GM11168 (cell line): ENCODE results near the gene SUPT4H1.
"Not testable (repeated sequence)": the region's sequence is repeated elsewhere in the genome, so short reads cannot be mapped to it uniquely, and the experiment has no call there.

ENCODE experiments used
- in situ Hi-C: fragments of 300-500 bp; cut with MboI; formaldehyde crosslinking; loops from one replicate; pipeline ENCODE4 v1.12.0; 2022; ENCODE audit warnings: low sequenced_read_pairs; ENCODE audit not compliant: unreplicated experiment

SUPT4H1 gene

DNA sequence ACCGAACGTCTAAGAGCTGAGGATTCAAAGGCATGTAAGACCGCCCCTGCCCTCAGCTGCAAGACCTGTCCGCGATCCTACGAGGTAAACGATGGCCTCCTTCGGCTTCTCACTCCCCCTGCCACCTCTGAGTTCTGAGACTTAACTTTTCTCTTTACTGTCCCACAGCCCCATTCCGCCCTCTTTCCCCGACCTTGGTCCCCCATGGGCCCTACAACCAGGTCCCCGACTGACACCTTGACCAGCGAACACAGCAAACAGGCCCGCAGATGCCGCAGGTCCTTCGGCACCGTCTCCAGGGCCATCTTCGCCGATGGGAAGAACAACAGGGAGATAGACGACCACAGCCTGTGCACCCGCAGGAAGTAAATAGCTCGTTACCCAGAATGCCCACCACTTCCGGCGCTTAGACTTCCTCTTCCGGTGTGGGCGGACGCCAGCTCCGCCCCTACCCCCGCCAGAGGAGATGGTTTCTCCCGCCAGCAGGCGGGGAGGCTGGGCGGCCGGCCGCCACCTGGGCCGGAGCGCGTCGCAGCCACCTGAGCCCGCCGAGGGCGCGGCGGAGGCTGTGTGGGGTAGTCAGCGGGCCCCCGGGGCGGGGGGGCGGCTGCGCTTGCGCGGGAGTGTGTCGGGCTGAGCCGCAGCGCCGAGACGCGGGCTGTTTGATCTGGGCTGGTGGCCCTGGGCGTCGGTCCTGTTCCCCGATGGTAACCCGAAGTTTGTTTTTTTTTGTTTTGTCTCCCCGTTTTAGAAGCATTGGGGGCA lies at the start of gene SUPT4H1:
TSS of gene SUPT4H1 (minus strand) at position 371 of the 765 bp plus-strand sequence. CDS start at position 305, 66 bp downstream.
- in situ Hi-C loops, result loop anchor here (10.0 kb wide), 1 partner anchor 63 kb away; the partner anchor contains the start of gene RNF43

DNA sequence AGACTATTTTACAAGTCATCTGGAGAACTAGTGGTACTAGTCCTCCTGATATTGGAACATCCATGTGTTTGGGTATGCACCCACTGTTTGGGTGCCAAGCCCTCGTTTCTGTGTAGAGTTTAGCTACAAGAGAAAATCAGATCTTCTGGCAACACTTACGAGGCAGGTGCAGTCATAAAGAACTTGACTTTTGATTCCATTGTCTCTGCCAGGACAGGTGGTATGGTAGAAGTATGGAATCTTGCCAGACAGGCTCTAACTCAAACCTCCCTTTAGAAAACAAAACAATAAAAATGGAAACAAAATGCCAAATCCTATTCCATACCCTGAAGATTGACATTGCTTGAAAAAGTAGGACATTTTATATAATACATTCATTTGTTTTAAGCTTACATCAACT lies 49.3 kb upstream of the SUPT4H1 start:
- in situ Hi-C loops, result loop anchor here (5.0 kb wide), 1 partner anchor 94 kb away; no protein-coding TSS in a partner anchor

DNA sequence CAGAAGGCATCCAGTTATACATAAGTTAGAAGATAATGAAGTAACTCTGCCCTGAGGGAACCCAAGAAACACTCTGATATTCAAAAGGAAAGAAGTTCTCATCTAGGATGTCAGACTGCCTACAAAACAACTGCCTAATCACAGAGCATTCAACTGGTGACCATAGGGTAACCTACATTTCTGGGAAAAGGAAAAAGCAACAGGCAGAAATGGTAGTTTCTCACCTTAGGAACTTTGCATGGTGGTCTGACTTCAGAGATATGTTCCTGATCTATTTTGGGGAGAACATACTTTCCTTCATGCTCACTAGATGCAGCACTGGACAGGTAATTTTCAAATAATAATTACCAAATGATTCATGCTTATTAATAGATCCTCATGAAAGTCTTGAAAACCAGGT lies 48.8 kb upstream of the SUPT4H1 start:
- in situ Hi-C loops, result loop anchor here (5.0 kb wide), 1 partner anchor 94 kb away; no protein-coding TSS in a partner anchor

DNA sequence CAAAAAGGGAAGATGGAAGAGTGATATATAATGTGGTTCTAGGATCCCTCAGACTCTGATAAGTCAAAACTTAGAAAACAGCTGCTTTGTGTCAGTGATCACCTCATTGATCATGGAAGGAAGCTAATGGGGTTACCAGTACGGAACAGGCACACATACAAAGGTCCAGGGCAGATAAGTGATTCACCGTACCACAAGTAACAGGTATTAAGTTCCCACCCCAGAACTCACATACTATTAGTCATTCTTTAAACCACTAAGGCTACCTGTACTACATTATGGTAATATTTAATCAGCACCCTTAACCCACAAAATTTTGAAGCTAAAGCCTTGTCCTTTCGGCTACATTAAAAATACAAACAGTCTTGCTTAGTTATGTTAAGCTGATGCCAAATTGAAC lies 48.0 kb upstream of the SUPT4H1 start:
- in situ Hi-C loops, result loop anchor here (5.0 kb wide), 1 partner anchor 93 kb away; no protein-coding TSS in a partner anchor

DNA sequence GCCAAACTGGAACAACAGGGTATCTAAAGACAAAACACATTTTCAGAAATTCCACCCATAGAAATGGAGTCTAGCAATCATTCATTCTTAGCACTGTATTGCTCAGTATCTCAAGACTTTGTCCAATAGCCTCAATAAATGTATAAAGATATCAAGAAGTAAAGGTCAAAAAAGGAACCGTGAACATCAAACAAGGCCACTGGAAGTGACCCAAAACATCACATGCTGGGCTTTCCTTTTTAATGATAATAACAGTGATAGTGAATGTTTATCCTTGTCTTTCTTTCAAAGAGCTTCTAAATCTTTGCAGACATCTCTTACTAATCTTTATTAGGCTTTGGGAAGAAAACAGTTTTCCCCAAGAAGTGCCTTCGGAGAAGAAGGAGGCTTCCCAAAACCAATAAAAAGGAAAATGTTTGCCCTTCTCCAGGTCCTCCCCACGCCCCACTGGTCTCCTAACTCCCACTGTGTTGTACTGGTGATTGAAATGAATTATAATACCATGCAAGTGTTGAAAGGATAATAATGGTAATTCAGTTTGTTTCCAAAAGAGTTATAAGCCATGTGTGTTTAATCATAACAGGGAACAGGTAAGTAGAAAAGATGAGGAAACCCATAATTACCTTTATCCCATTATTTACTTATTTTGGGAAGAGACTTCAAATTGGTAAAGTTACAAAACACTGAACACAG lies 46.7 kb upstream of the SUPT4H1 start:
- in situ Hi-C loops, result no loop called here

DNA sequence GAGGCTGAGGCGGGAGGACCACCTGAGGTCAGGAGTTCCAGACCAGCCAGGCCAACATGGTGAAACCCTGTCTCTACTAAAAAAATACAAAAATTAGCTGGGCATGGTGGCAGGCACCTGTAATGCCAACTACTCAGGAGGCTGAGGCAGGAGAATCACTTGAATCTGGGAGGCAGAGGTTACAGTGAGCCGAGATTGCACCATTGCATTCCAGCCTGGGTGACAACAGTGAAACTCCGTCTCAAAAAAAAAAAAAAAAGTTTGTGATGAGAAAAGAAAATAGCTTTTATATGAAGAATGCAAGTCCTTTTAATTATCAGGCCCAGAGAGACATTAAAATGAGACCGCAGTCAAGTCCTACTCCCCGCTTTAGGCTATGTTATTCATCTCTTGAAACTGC lies 45.4 kb upstream of the SUPT4H1 start:
- in situ Hi-C loops, result not testable (repeated sequence)

DNA sequence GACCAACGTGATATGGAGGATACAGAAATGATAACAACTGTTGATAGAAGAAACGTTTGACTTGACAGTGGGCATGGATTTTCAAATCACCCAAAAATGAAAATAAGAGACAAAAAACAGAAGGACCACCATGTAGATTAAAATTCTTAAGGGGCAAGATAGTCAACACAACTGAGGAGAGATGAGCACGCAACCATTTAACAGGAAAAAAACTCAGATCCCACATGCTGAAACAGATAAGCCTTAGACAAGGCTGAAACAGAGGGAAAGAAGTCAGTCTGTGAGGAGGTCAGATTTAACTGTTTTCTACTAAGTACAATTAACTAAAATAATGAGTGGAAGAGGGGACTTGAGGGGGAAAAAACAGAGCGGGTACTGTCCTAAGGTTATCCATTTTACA lies 44.2 kb upstream of the SUPT4H1 start:
- in situ Hi-C loops, result no loop called here

DNA sequence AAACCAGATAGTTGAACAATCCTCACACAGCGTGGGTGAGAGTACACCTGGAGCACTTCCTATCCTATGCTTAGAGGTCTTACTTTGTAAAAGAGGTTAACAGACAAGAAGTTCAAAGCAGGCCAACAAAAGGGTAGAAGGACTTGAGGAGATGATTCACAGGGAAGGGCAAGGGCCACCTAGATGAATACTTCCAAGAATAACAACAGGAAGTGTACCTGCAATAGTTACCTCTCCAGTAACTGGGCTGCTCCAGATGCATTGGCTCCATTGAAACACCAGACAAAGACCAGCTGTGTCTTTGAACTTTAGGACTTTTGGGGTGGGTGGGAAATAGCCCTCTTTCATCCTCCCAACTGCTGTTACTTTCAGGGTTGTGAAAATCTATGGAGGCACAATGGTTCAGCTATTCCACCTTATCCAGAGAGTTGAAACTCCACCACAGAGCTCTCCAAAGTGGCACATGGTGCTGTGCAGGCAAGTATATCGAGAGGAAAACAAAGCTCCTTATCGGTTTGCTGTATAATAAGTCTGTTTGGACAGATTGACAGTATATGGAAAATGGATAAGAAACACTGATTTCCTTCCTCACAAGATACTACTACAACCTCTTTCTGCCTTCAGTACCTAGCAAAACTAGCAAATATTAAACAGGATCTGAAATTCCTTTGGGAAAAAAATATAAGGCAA lies 42.7 kb upstream of the SUPT4H1 start:
- in situ Hi-C loops, result no loop called here

DNA sequence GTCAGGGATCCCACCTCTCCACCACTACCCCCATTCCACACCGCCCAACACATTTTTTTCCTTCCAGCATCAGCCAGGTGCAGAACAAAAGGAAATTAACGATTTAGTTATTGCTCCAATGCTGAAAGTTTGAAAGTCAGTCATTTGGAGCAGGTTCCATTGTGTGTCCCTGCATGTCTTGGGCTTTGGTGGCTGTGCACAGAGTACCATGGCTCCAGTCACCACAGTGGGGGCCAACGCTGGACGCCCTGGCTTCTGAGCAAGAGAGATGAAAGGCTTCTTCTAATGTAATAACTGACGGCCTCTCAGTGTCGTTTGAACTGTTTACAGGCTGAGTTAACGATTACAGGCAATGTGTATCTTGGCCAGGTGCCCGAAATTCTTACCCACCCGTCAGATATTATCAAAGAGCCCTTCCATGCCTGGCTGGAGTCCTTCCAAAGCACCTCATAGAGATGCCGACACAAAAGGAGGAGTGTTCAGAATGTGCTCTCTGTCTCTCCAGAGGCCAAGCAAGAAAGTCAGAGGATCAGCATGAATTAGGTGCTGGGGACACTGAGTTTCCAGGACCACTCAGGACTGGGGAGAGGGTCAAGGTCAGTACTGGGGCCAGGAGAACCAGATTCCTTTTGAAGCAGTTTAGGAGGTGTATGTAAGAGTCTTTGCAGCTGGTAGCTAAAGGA lies 39.4 kb upstream of the SUPT4H1 start:
- in situ Hi-C loops, result no loop called here

DNA sequence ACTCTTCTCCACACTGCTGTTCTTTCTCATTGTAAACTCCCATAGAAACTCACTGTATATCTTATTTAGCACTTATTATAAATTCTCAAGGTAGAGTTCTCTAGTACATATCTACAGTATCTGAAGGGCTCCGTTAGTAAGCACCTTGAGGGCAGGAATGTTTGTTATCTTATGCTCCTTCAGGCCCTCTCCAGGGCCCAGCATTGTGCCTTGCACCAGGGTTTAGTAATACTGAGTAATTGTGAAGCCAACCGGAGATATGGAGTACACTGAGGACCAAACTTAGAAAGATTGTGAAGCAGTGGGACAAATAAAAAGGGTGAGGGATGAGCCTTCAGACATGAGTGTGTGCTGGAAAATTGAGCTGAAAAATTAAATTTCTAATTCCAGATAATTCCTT lies 38.9 kb upstream of the SUPT4H1 start:
- in situ Hi-C loops, result no loop called here

DNA sequence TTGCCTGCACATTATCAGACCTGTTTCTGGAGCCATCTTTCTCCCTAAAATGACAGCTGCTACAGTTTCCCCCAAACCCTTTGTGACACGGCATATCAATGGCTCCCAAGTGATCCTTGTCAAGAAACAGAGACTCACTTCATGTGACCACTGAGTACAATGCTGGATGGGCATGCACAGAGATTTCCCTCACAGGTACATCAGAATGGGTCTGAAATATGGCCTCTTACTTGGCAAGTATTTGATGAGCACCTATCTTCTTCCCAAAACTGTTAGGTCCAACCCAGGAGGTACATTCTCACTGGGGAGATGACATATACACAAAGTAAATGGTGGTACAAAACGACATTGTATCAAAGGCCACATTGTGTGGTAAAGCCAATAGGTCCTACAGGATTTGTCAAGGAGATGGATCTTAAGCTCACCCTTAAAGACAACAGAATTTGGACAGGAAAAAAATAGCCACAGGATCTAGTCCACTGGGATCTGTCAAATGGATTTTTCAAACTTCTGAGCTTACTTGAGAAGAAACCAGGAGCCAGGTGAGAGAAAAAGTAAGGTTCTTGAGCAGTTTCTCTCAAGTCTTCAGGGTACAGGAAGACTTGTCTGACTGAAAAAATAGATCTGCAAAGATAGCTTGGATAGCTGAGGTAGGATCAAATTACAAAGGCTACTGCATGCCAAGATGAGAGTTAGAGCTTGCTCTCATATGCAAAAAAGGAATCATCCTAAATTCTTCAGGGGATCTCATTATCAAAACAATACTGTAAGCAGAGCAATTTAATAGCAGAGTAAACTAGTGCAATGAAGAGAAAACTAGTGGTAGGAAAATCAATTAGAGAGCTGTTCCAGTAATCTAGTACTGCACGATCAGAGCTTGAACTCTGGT lies 36.5 kb upstream of the SUPT4H1 start:
- in situ Hi-C loops, result no loop called here

DNA sequence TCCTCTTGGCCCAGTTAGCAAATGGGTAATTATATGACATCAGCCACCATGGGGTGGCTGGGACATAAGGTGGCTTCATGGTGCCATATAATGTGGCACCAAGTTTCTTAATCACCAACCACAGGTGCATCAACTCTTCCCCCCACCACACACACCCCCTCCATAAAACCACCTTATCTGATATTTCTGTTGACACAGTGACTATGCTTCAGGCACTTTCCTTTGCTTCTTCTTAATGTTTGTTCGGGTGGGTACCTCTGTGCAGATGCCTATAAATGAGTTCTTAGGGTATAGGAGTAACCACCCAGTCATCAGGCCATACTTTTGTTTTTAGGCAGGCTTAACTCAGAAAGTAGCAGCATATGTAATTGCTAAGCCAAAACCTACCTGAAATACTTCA lies 35.8 kb upstream of the SUPT4H1 start:
- in situ Hi-C loops, result no loop called here

DNA sequence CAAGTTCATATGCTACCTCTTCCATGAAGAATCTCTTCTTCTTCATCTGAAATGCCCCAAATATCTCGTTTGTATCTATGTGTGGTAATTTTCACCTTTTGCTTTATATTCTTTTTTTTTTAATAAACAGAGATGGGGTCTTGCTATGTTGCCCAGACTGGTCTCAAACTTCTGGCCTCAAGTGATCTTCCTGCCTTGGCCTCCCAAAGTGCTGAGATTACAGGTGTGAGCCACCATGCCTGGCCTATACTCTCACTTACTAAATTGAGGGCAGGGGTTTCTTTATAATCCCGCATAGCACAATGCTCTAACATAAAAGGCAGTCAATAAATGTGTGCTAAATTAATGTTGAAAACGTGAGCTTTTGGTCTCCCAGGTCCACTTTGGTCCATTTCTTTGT lies 34.7 kb upstream of the SUPT4H1 start:
- in situ Hi-C loops, result no loop called here

DNA sequence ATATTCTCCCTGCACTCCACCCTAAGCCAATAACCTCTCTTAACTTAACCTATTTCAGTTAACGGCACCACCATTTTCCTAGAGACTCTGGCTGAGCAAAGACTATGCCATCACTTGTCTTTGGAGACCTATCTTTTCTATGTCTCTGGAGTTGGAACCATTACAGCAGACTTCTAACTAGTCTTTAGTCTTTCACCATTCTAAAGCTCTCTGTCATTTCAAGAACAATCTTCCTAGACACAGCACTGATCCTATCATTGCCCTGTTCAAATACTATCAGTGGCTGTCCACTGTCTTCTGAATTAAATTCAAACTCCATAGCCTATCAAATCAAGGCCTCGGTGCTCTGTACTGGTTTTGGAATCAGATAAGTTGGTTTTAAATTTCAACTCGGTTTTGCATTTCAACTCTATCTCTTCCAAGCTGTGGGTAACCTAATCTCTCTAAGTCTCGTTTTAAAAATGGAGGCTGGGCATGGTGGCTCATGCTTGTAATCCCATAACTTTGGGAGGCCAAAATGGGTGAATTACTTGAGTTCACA lies 33.4 kb upstream of the SUPT4H1 start:
- in situ Hi-C loops, result no loop called here

DNA sequence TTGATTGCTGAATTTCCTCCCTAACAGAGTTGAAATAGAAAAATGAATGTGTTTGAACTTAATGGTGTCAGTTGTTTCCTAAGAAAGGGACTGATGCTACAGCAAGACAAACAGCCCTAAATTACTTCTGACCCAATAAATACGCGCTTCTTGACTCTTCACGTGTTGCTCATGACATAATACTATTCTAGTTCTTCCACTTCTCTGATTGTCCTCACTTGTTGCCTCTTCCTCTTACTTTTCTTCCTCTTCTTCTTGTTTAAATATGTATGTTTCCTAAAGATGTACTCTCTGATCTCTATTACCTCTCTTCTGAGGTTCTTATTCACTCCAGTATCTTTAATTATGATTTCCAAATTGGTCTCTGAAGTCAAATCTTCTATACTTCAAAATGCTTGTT lies 32.9 kb upstream of the SUPT4H1 start:
- in situ Hi-C loops, result no loop called here

DNA sequence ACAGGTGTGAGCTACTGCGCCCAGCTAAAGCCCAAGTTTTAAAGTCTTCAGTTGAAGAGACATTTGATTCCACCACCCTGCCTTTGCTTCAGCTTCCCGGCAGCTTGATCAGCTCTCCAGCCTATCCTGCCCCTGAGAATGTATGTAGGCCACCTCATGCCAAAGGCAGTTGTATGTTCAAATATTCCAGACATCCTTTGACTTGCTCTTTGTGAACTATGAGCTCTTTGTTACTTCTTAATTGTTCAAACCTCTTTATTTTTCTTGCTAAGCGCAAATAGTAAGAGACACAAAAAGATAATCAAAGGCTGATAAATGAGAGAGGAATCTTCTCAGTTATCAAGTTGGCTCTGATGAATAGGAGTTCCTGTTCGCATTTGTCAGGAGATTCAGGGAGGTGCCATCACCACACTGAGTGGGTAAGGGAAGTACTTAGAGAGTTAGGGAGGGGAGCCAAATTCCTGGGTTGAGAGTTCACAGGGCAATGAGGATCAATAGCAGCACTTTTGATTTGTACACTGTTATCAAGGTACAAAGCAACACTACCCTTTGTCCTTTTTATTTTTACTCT lies 32.0 kb upstream of the SUPT4H1 start:
- in situ Hi-C loops, result no loop called here

DNA sequence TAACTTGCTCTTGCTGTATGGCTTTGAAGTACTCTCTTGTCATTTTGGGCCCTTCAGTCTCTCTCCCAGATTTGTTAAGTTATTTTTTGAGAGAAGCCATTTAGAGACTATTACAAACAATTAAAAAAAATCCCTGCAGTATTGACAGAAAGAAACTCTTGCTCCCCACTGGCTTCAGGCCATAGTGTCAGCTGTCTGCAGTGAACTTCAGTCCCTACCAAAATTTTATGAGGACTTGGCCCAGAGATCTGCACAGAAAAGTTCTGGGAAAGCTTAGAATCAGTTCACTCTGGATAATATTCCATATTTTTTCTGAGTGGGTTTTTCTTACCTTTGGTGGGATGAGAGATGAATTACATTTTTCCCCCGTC lies 30.9 kb upstream of the SUPT4H1 start:
- in situ Hi-C loops, result no loop called here

DNA sequence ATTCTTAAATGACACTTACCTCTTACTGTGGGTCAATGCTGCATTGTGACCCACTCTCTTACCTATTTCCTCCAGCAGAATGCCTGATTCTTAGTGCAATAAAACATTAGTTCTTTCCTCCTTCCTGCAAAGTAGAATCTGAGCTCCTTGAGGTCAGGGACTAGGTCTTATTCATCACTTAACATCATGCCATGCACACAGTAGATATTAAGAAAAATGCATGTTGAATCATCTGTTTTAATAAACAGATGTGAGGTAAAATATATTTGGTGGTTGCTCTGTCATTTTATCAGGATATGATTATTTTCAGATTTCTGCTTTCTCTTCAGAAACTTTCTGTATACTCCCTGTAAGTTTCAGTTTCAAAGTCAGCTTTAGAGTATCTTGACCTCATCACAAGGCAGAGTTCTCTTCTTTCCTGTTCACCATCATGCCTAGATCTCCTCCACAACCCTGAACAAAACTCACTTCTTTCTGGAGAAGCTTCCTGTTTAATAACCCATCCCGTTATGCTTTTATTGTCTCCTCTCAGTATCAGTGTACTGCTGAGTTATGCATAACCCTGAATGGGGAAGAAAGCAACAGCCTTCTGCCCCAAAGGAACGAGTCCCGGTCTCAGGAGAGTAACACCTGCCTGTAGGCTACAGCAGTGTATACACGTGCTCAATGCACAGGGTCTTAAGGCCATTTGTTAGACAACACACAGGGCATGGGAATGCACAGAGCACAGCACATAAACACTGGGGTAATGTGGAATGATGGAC lies 30.3 kb upstream of the SUPT4H1 start:
- in situ Hi-C loops, result no loop called here
